MM.1S (cell line): Measurements from ENCODE around the gene PCLO.

Experiments
- DNase-seq: peaks from one replicate; pipeline ENCODE4 v3.0.0-alpha.2; 2015
- H2AFZ ChIP-seq: fragments of 300-600 bp; sonication (generic); 2 replicates; pipeline ENCODE4 v1.6.0; 2016; ENCODE audit warnings: antibody characterized with exemption, low read length
- H3F3A ChIP-seq: fragments of 300-600 bp; sonication (generic); 2 replicates; pipeline ENCODE4 v1.6.1; 2016; ENCODE audit warnings: mild to moderate bottlenecking, antibody characterized with exemption, low read length, moderate library complexity, mixed read lengths; ENCODE audit not compliant: insufficient read depth
- H3K27ac ChIP-seq: fragments of 300-600 bp; sonication (generic); 2 replicates; pipeline ENCODE4 v1.5.1; 2016; ENCODE audit warnings: mild to moderate bottlenecking, low read length
- H3K27me3 ChIP-seq: fragments of 300-600 bp; sonication (generic); replicated peaks from 2 replicates; pipeline ENCODE4 v1.6.0; 2016; ENCODE audit warnings: low read length; ENCODE audit not compliant: insufficient read depth
- H3K36me3 ChIP-seq: fragments of 300-600 bp; sonication (generic); replicated peaks from 2 replicates; pipeline ENCODE4 v1.6.1; 2016; ENCODE audit warnings: mild to moderate bottlenecking, low read length, mixed read lengths; ENCODE audit not compliant: insufficient read depth
- H3K4me1 ChIP-seq: fragments of 300-600 bp; sonication (generic); 2 replicates; pipeline ENCODE4 v1.6.1; 2016; ENCODE audit warnings: low read length, mixed read lengths
- H3K4me2 ChIP-seq: fragments of 300-600 bp; sonication (generic); 2 replicates; pipeline ENCODE4 v1.6.0; 2016; ENCODE audit warnings: low read depth, low read length
- H3K4me3 ChIP-seq: fragments of 300-600 bp; sonication (generic); 2 replicates; pipeline ENCODE4 v1.5.1; 2016; ENCODE audit warnings: low read length, mixed read lengths
- H3K79me2 ChIP-seq: fragments of 300-600 bp; sonication (generic); 2 replicates; pipeline ENCODE4 v1.6.1; 2016; ENCODE audit warnings: mixed run types, low read length, mixed read lengths
- H3K9ac ChIP-seq: fragments of 300-600 bp; sonication (generic); 2 replicates; pipeline ENCODE4 v1.6.1; 2016; ENCODE audit warnings: low read length, mixed read lengths
- H3K9me2 ChIP-seq: fragments of 300-600 bp; sonication (generic); replicated peaks from 2 replicates; pipeline ENCODE4 v1.6.1; 2016; ENCODE audit warnings: mild to moderate bottlenecking, low read length, mixed read lengths; ENCODE audit not compliant: insufficient read depth
- H3K9me3 ChIP-seq: fragments of 300-600 bp; sonication (generic); replicated peaks from 2 replicates; pipeline ENCODE4 v1.6.1; 2016; ENCODE audit warnings: mild to moderate bottlenecking, low read length, mixed read lengths; ENCODE audit not compliant: insufficient read depth
- H4K20me1 ChIP-seq: fragments of 300-600 bp; sonication (generic); 2 replicates; pipeline ENCODE4 v1.6.1; 2016; ENCODE audit warnings: mild to moderate bottlenecking, low read length, moderate library complexity, mixed read lengths; ENCODE audit not compliant: insufficient read depth
- CTCF ChIP-seq: fragments of 300-600 bp; sonication (generic); IDR thresholded peaks from 2 replicates; pipeline ENCODE4 v1.5.1; 2016; ENCODE audit warnings: antibody characterized with exemption, low read length, mixed read lengths
- EZH2 ChIP-seq: fragments of 300-600 bp; sonication (generic); optimal IDR thresholded peaks from 2 replicates; pipeline ENCODE3; 2017; ENCODE audit warnings: low read depth, mild to moderate bottlenecking, antibody characterized with exemption, low read length, mixed read lengths
- EZH2phosphoT487 ChIP-seq: fragments of 300-600 bp; sonication (generic); IDR thresholded peaks from 2 replicates; pipeline ENCODE4 v1.6.1; 2018; ENCODE audit warnings: antibody characterized with exemption, low read length

PCLO gene

GRCh38 chr7:82742163-82742562, 420.5 kb downstream of the PCLO start:
- Histone ChIP-seq H4K20me1 (no peaks in the 10 kb centered on the region), H3K4me3 (no peak overlapping the region), H3K4me1 (no peaks in the 10 kb centered on the region), H3K27ac (no peak overlapping the region), H3K79me2 (no peaks in the 10 kb centered on the region), H3K9me2 (no peaks in the 10 kb centered on the region), H3K36me3 (no peaks in the 10 kb centered on the region), H3K9ac (no peak overlapping the region), H3K27me3 (no peaks in the 10 kb centered on the region), H3F3A (no peaks in the 10 kb centered on the region), H3K4me2 (no peak overlapping the region), H2AFZ (no peak overlapping the region), H3K9me3 (no peaks in the 10 kb centered on the region)
- TF ChIP-seq EZH2 (no peak), CTCF (no peak), EZH2phosphoT487 (no peak)
- no peak for DNase-seq

GRCh38 chr7:82741493-82741892, 421.2 kb downstream of the PCLO start:
- H3K36me3 ChIP-seq = no peaks in the 10 kb centered on the region
- H3K27ac ChIP-seq = no peak overlapping the region
- no peaks in the 10 kb centered on the region for H3K27me3 ChIP-seq
- H3K4me1 ChIP-seq = no peaks in the 10 kb centered on the region
- no peak overlapping the region for H3K9ac ChIP-seq
- no peak overlapping the region for H3K4me3 ChIP-seq
- no peak overlapping the region for H2AFZ ChIP-seq
- H3K9me2 ChIP-seq = no peaks in the 10 kb centered on the region
- H3K79me2 ChIP-seq = no peaks in the 10 kb centered on the region
- no peaks in the 10 kb centered on the region for H3F3A ChIP-seq
- H3K9me3 ChIP-seq = no peaks in the 10 kb centered on the region
- no peak for DNase-seq
- H3K4me2 ChIP-seq = no peak overlapping the region
- TF ChIP-seq CTCF (no peak), EZH2 (no peak), EZH2phosphoT487 (no peak)
- H4K20me1 ChIP-seq = no peaks in the 10 kb centered on the region

GRCh38 chr7:82740246-82740848, 422.3 kb downstream of the PCLO start:
- H3K4me1 ChIP-seq = no peaks in the 10 kb centered on the region
- TF ChIP-seq CTCF (peak; percentile 77), EZH2 (no peak)
- no peak overlapping the region for H3K9ac ChIP-seq
- no peaks in the 10 kb centered on the region for H3K27me3 ChIP-seq
- no peaks in the 10 kb centered on the region for H3K79me2 ChIP-seq
- peak; percentile 65 for DNase-seq
- H3K4me3 ChIP-seq = no peak overlapping the region
- no peaks in the 10 kb centered on the region for H3K36me3 ChIP-seq
- no peaks in the 10 kb centered on the region for H3F3A ChIP-seq
- H3K9me2 ChIP-seq = no peaks in the 10 kb centered on the region
- no peaks in the 10 kb centered on the region for H3K9me3 ChIP-seq
- H3K27ac ChIP-seq = no peak overlapping the region
- no peaks in the 10 kb centered on the region for H4K20me1 ChIP-seq
- H2AFZ ChIP-seq = no peak overlapping the region
- H3K4me2 ChIP-seq = no peak overlapping the region
